Nephron progenitor cell (in vitro differentiated cells): ENCODE measurements around the gene MACROD2.

Experiments
- DNase-seq: peaks from one replicate; pipeline ENCODE4 v3.0.0; 2021
- H3K27ac Mint-ChIP-seq: 2 replicates; pipeline ENCODE4 v1.8.0; 2021; ENCODE audit warnings: mild to moderate bottlenecking, moderate library complexity, mixed read lengths
- H3K27me3 Mint-ChIP-seq: 2 replicates; pipeline ENCODE4 v1.8.0; 2021; ENCODE audit warnings: mild to moderate bottlenecking, low read depth, mixed read lengths; ENCODE audit not compliant: poor library complexity
- H3K36me3 Mint-ChIP-seq: 2 replicates; pipeline ENCODE4 v1.8.0; 2021; ENCODE audit warnings: low read depth, mixed read lengths
- H3K4me1 Mint-ChIP-seq: 2 replicates; pipeline ENCODE4 v1.8.0; 2021; ENCODE audit warnings: mixed read lengths
- H3K4me3 Mint-ChIP-seq: 2 replicates; pipeline ENCODE4 v1.8.0; 2021; ENCODE audit warnings: mild to moderate bottlenecking, moderate library complexity, mixed read lengths
- H3K9me3 Mint-ChIP-seq: 2 replicates; pipeline ENCODE4 v1.8.0; 2021; ENCODE audit warnings: mild to moderate bottlenecking, moderate library complexity, mixed read lengths
- CTCF ChIP-seq: fragments of 200-600 bp; sonication (generic); IDR thresholded peaks from 2 replicates; pipeline ENCODE4 v1.5.0; 2021; ENCODE audit warnings: antibody characterized with exemption

MACROD2 gene

GRCh38 chr20:14313341-14314020 is 318.2 kb downstream of the MACROD2 start:
- Mint-ChIP-seq H3K27ac (peak overlapping the region; percentile 41), H3K4me3 (no peak overlapping the region), H3K36me3 (no peaks in the 10 kb centered on the region), H3K4me1 (peaks cover 11% of the 10 kb centered on the region), H3K27me3 (no peaks in the 10 kb centered on the region), H3K9me3 (no peaks in the 10 kb centered on the region)
- TF ChIP-seq CTCF = no peak
- DNase-seq = no peak

GRCh38 chr20:14319704-14320103 is 324.4 kb downstream of the MACROD2 start:
- Mint-ChIP-seq H3K36me3 (peaks cover 2% of the 10 kb centered on the region), H3K9me3 (no peaks in the 10 kb centered on the region), H3K27ac (no peak overlapping the region), H3K27me3 (peaks cover 2% of the 10 kb centered on the region), H3K4me1 (no peaks in the 10 kb centered on the region), H3K4me3 (no peak overlapping the region)
- TF ChIP-seq CTCF = no peak
- DNase-seq = no peak

- peaks cover 31% of the 10 kb centered on the region for H3K36me3 Mint-ChIP-seq
- no peak for DNase-seq
- H3K27ac Mint-ChIP-seq = no peak overlapping the region
- peaks cover 68% of the 10 kb centered on the region for H3K4me1 Mint-ChIP-seq
- no peaks in the 10 kb centered on the region for H3K27me3 Mint-ChIP-seq
- H3K9me3 Mint-ChIP-seq = peaks cover 8% of the 10 kb centered on the region
- TF ChIP-seq CTCF = no peak
- H3K4me3 Mint-ChIP-seq = peak overlapping the region; percentile 91
Observed at GRCh38 chr20:14331646-14332045, 336.3 kb downstream of the MACROD2 start.

- H3K36me3 Mint-ChIP-seq = peaks cover 21% of the 10 kb centered on the region
- no peak for DNase-seq
- peak overlapping the region; percentile 87 for H3K27ac Mint-ChIP-seq
- H3K9me3 Mint-ChIP-seq = no peaks in the 10 kb centered on the region
- H3K4me1 Mint-ChIP-seq = peaks cover 68% of the 10 kb centered on the region
- TF ChIP-seq CTCF = no peak
- H3K27me3 Mint-ChIP-seq = no peaks in the 10 kb centered on the region
- H3K4me3 Mint-ChIP-seq = peak overlapping the region; percentile 91
Observed at GRCh38 chr20:14332866-14333265, 337.6 kb downstream of the MACROD2 start.

- Mint-ChIP-seq H3K27ac (peak overlapping the region; percentile 76), H3K27me3 (no peaks in the 10 kb centered on the region), H3K4me1 (peaks cover 67% of the 10 kb centered on the region), H3K36me3 (peaks cover 14% of the 10 kb centered on the region), H3K4me3 (peak overlapping the region; percentile 91), H3K9me3 (no peaks in the 10 kb centered on the region)
- no peak for TF ChIP-seq CTCF
- no peak for DNase-seq
Observed at GRCh38 chr20:14333721-14334120, 338.4 kb downstream of the MACROD2 start.

GRCh38 chr20:14334306-14334930 is 339.1 kb downstream of the MACROD2 start:
- H3K9me3 Mint-ChIP-seq = no peaks in the 10 kb centered on the region
- H3K27ac Mint-ChIP-seq = peak overlapping the region; percentile 76
- peaks cover 60% of the 10 kb centered on the region for H3K4me1 Mint-ChIP-seq
- peak overlapping the region; percentile 91 for H3K4me3 Mint-ChIP-seq
- H3K36me3 Mint-ChIP-seq = peaks cover 7% of the 10 kb centered on the region
- no peaks in the 10 kb centered on the region for H3K27me3 Mint-ChIP-seq
- TF ChIP-seq CTCF = peak; percentile 33
- DNase-seq = peak; percentile 45
